GM18867 (cell line): ENCODE results near the gene CCL19.

Experiments
- ATAC-seq: cut with Tn5 transposase; IDR thresholded peaks from one replicate; pipeline ENCODE4 v1.9.1; 2021; ENCODE audit warnings: mild to moderate bottlenecking, moderate library complexity; ENCODE audit not compliant: unreplicated experiment

CCL19 gene

DNA sequence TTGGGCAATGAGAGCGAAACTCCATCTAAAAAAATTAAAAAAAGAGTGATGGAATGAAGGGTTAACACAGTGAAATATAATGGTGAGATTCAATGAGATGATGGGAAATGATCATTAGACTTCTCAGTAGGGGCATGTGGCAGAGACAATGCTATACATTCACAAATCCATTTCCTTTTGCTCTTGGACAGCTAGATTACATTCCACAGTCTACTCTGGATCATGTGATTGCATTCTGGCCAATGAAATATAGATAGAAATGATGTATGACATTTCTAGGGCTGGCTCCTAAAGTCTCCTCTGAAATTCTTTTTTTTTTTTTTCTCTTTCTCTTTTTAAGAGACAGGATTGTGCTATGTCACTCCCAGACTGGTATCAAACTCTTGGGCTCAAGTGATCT lies 48.4 kb downstream of the CCL19 start:
- ATAC-seq, result no peak
